SK-N-SH (cell line): Measurements from ENCODE around the gene RPIA. TPM values are rescaled to one million over a fixed set of nuclear protein-coding genes. Genes with fewer than 3 reads are reported as not detected.

Experiments
- CTCF ChIA-PET: fragments of 300-600, 350-600 bp; formaldehyde crosslinking; extraction: SDS; loops from one replicate; lab custom pipeline; 2021; lab: Yijun Ruan, JAX
- POLR2A ChIA-PET: fragments of 350-600 bp; sonication (Branson Sonifier 250); formaldehyde crosslinking; extraction: SDS; loops from one replicate; lab custom pipeline; 2020; ENCODE audit warnings: antibody characterized with exemption, inconsistent platforms; lab: Yijun Ruan, JAX
- DNase-seq: peaks from one replicate; pipeline ENCODE4 v3.0.0; 2012
- H2AFZ ChIP-seq: fragments of 200-600 bp; sonication (generic); 2 replicates; pipeline ENCODE4 v1.8.1; 2016; ENCODE audit warnings: antibody characterized with exemption, mild to moderate bottlenecking, low read depth
- H3F3A ChIP-seq: fragments of 200-600 bp; sonication (generic); replicated peaks from 2 replicates; pipeline ENCODE3; 2016; ENCODE audit warnings: antibody characterized with exemption, mild to moderate bottlenecking; ENCODE audit not compliant: insufficient read depth
- H3K27ac ChIP-seq, 2 experiments: fragments of 200-500 bp in 1 of 2; fragments of 200-600 bp in 1 of 2; sonication (Bioruptor generic) in 1 of 2; sonication (generic), shearing (Covaris generic) in 1 of 2; 2 replicates each; pipeline versions ENCODE4 v1.5.1 to v1.6.1; 2014 to 2016; ENCODE audit warnings: low read depth in 2 of 2, inconsistent platforms in 1 of 2, low read length in 1 of 2, mild to moderate bottlenecking in 1 of 2, mixed read lengths in 1 of 2
- H3K27me3 ChIP-seq: fragments of 200-600 bp; sonication (generic), shearing (Covaris generic); 2 replicates; pipeline ENCODE4 v1.6.1; 2016; ENCODE audit warnings: mixed run types; ENCODE audit not compliant: insufficient read depth
- H3K36me3 ChIP-seq, 2 experiments: fragments of 200-500 bp in 1 of 2; fragments of 200-600 bp in 1 of 2; sonication (Bioruptor generic) in 1 of 2; sonication (generic) in 1 of 2; replicated peaks in 1 of 2; 2 replicates each; pipeline versions ENCODE3 to v1.5.1; 2014 to 2016; ENCODE audit warnings: low read length in 1 of 2, mild to moderate bottlenecking in 1 of 2; ENCODE audit not compliant: insufficient read depth in 2 of 2, control insufficient read depth in 1 of 2
- H3K4me1 ChIP-seq, 2 experiments: fragments of 200-500 bp in 1 of 2; fragments of 200-600 bp in 1 of 2; sonication (Bioruptor generic) in 1 of 2; sonication (generic), shearing (Covaris generic) in 1 of 2; 2 replicates each; pipeline versions ENCODE4 v1.5.1 to v1.6.1; 2014 to 2016; ENCODE audit warnings: low read depth in 1 of 2, low read length in 1 of 2, mixed run types in 1 of 2; ENCODE audit not compliant: insufficient read depth in 2 of 2, control insufficient read depth in 1 of 2
- H3K4me2 ChIP-seq: fragments of 200-600 bp; sonication (generic), shearing (Covaris generic); 2 replicates; pipeline ENCODE4 v1.6.1; 2017; ENCODE audit warnings: mixed run types
- H3K4me3 ChIP-seq, 2 experiments: fragments of 200-500 bp in 1 of 2; fragments of 200-600 bp in 1 of 2; sonication (Bioruptor generic) in 1 of 2; sonication (generic), shearing (Covaris generic) in 1 of 2; 2 replicates each; pipeline versions ENCODE4 v1.5.1 to v1.8.1; 2014 to 2016; ENCODE audit warnings: low read depth in 2 of 2, inconsistent platforms in 1 of 2, low read length in 1 of 2, mild to moderate bottlenecking in 1 of 2, mixed read lengths in 1 of 2, moderate library complexity in 1 of 2
- H3K79me2 ChIP-seq: fragments of 200-600 bp; sonication (generic); 2 replicates; pipeline ENCODE4 v1.8.1; 2017; ENCODE audit warnings: mild to moderate bottlenecking; ENCODE audit not compliant: insufficient read depth
- H3K9ac ChIP-seq: fragments of 200-600 bp; sonication (generic); 2 replicates; pipeline ENCODE4 v1.6.1; 2017; ENCODE audit warnings: mixed run types
- H3K9me2 ChIP-seq: fragments of 200-600 bp; sonication (generic); 2 replicates; pipeline ENCODE4 v1.6.1; 2017; ENCODE audit warnings: mixed run types
- H3K9me3 ChIP-seq: fragments of 200-600 bp; sonication (generic); 2 replicates; pipeline ENCODE4 v1.6.1; 2017; ENCODE audit warnings: mixed run types, mild to moderate bottlenecking, moderate library complexity
- H4K20me1 ChIP-seq: fragments of 200-600 bp; sonication (generic); 2 replicates; pipeline ENCODE4 v1.6.1; 2017; ENCODE audit warnings: mild to moderate bottlenecking, mixed run types; ENCODE audit not compliant: insufficient read depth
- EP300 ChIP-seq, 2 experiments: IDR thresholded peaks; 2 replicates each; pipeline versions ENCODE4 v1.4.0 to v1.6.1; 2012; ENCODE audit warnings: borderline replicate concordance in 1 of 2, low read depth in 1 of 2, low read length in 1 of 2
- FOSL2 ChIP-seq: IDR thresholded peaks from 2 replicates; pipeline ENCODE4 v1.4.0; 2012; ENCODE audit warnings: low read depth, mild to moderate bottlenecking, moderate library complexity, borderline replicate concordance
- FOXJ3 ChIP-seq: sonication (generic); formaldehyde crosslinking; IDR thresholded peaks from 2 replicates; pipeline ENCODE4 v1.5.1; 2020; ENCODE audit warnings: mild to moderate bottlenecking, missing genetic modification reagents
- FOXM1 ChIP-seq: IDR thresholded peaks from 2 replicates; pipeline ENCODE4 v1.4.0; 2012; ENCODE audit warnings: low read depth, mild to moderate bottlenecking
- JUND ChIP-seq: IDR thresholded peaks from 2 replicates; pipeline ENCODE4 v1.4.0; 2012
- MEF2A ChIP-seq: IDR thresholded peaks from 2 replicates; pipeline ENCODE4 v1.4.0; 2012; ENCODE audit warnings: low read depth, borderline replicate concordance
- MXI1 ChIP-seq: IDR thresholded peaks from 2 replicates; pipeline ENCODE4 v1.6.1; 2012; ENCODE audit warnings: mild to moderate bottlenecking, low read depth, low read length, improper control_type of control experiment
- NFIC ChIP-seq: IDR thresholded peaks from 2 replicates; pipeline ENCODE4 v1.4.0; 2012; ENCODE audit warnings: borderline replicate concordance
- RAD21 ChIP-seq: IDR thresholded peaks from 2 replicates; pipeline ENCODE4 v1.6.1; 2012; ENCODE audit warnings: mild to moderate bottlenecking, low read length
- RFX5 ChIP-seq: IDR thresholded peaks from 2 replicates; pipeline ENCODE4 v1.6.1; 2012; ENCODE audit warnings: mild to moderate bottlenecking, improper control_type of control experiment, low read length
- SMC3 ChIP-seq: IDR thresholded peaks from 2 replicates; pipeline ENCODE4 v1.6.1; 2012; ENCODE audit warnings: low read depth, low read length, improper control_type of control experiment
- TAF1 ChIP-seq: IDR thresholded peaks from 2 replicates; pipeline ENCODE4 v1.6.1; 2012; ENCODE audit warnings: low read depth, mild to moderate bottlenecking, low read length, moderate library complexity, borderline replicate concordance
- TCF12 ChIP-seq: IDR thresholded peaks from 2 replicates; pipeline ENCODE4 v1.4.0; 2012
- TEAD4 ChIP-seq: IDR thresholded peaks from 2 replicates; pipeline ENCODE4 v1.4.0; 2012; ENCODE audit warnings: mild to moderate bottlenecking, borderline replicate concordance; ENCODE audit not compliant: insufficient read depth
- USF1 ChIP-seq: IDR thresholded peaks from 2 replicates; pipeline ENCODE4 v1.4.0; 2012; ENCODE audit warnings: low read depth, borderline replicate concordance
- WGBS: methylation state at CpG from one replicate; pipeline ENCODE4 v1.1.6; 2017; ENCODE audit warnings: low lambda C conversion rate; 5-methylcytosine and 5-hydroxymethylcytosine counted together
- polyA plus RNA-seq, 3 experiments: library from polyadenylated mRNA; depleted of rRNA; stranded (reverse); fragments of >200 nt; gene quantifications; 2 replicates each; pipeline ENCODE4 v1.2.3, GENCODE V29; 2012
- TF ChIP-seq, protein P1 (sequence below): fragments of 150-350 bp; IDR thresholded peaks from 2 replicates; pipeline ENCODE4 v1.6.1; 2017; ENCODE audit warnings: antibody characterized with exemption, low read length, low read depth, borderline replicate concordance
- TF ChIP-seq, protein P2 (sequence below): IDR thresholded peaks from 2 replicates; pipeline ENCODE4 v1.4.0; 2012; ENCODE audit warnings: low read depth

RPIA gene
- polyA plus RNA-seq, 1 of the 3 experiments (the other 2 are of a cell fraction), result 17.4 TPM

DNA sequence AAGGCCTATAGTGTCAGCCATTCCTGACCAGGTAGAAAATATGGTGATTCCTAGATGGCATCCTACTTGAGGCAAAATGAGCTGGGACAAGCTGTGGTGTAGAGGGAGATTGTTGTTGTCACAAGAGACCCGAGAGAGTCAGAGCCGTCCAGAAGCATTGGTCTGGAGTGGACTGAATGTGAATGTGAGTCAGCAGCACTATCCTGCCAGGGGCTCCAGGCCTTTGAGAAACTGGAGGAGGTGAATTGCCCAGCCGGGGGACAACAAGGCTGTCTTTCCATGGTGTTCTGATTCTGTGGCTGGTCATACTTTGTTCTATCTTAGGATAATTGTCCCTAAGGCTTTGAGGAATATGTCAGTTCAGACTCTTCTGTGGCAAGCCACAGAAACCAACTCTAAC is 34.8 kb upstream of the RPIA start:
- Histone ChIP-seq H4K20me1 (no peaks in the 10 kb centered on the region), H3K79me2 (no peaks in the 10 kb centered on the region), H3K36me3 (no peaks in the 10 kb centered on the region), H3K9me3 (no peaks in the 10 kb centered on the region), H3K9ac (no peak overlapping the region), H3K4me1 (peaks cover 0 to 19% of the 10 kb centered on the region in 2 experiments; a peak in 2 of 4 replicates), H3K9me2 (no peaks in the 10 kb centered on the region), H3K4me3 (no peak overlapping the region), H2AFZ (no peak overlapping the region), H3K27me3 (no peaks in the 10 kb centered on the region), H3F3A (peaks cover 37% of the 10 kb centered on the region), H3K27ac (peak overlapping the region in 1 of 2 experiments; percentile 88; a peak in 2 of 4 replicates), H3K4me2 (no peak overlapping the region)
- 89% methylated on average over 3 of the region's 3 CpGs for WGBS
- no peak for DNase-seq
- ChIA-PET CTCF (interaction anchor here (3.8 to 4.3 kb wide), 3 partner anchors 12 to 66 kb away, joined by 21 to 32 read pairs (median 26); no protein-coding TSS in a partner anchor), POLR2A (no interaction called here)
- TF ChIP-seq MEF2A (no peak), TAF1 (no peak), SMC3 (no peak), RFX5 (no peak), FOSL2 (no peak), USF1 (no peak), RAD21 (no peak)
- TF ChIP-seq, protein P1, sequence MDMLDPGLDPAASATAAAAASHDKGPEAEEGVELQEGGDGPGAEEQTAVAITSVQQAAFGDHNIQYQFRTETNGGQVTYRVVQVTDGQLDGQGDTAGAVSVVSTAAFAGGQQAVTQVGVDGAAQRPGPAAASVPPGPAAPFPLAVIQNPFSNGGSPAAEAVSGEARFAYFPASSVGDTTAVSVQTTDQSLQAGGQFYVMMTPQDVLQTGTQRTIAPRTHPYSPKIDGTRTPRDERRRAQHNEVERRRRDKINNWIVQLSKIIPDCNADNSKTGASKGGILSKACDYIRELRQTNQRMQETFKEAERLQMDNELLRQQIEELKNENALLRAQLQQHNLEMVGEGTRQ, result no peak

DNA sequence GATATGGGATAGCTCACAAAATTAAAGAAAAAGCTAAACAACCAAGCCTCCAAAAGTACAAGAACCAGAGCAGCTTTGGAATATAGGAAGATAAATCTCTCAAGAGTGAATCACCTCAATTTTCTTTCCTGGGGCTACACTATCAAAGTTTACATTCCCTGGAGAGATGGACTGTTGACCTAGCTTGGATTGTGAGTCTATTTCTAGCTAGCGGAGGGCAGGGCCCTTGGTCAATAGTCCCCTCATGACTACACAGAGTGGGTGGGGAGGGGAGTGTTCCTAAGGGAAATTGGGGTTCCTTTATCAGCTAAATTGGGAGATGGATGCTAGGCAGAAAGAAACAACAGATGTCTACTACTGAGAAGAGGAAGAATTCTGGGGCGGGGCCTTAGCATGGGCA is 34.3 kb upstream of the RPIA start:
- H3F3A ChIP-seq, result peaks cover 37% of the 10 kb centered on the region
- no peak overlapping the region for H3K9ac ChIP-seq
- no peaks in the 10 kb centered on the region for H3K27me3 ChIP-seq
- CTCF ChIA-PET, result interaction anchor here (3.8 to 4.3 kb wide), 3 partner anchors 12 to 66 kb away, joined by 21 to 32 read pairs (median 26); no protein-coding TSS in a partner anchor
- DNase-seq, result no peak
- no peak for TF ChIP-seq TCF12
- peak; percentile 16; the same call in 1 of the 2 replicates for TF ChIP-seq FOSL2
- no peak overlapping the region for H3K4me3 ChIP-seq
- H2AFZ ChIP-seq, result no peak overlapping the region
- POLR2A ChIA-PET, result no interaction called here
- H3K9me2 ChIP-seq, result no peaks in the 10 kb centered on the region
- H4K20me1 ChIP-seq, result no peaks in the 10 kb centered on the region
- H3K4me1 ChIP-seq, result peaks cover 0 to 19% of the 10 kb centered on the region in 2 experiments; a peak in 2 of 4 replicates
- peak overlapping the region in 1 of 2 experiments; percentile 88; a peak in 2 of 4 replicates for H3K27ac ChIP-seq
- H3K79me2 ChIP-seq, result no peaks in the 10 kb centered on the region
- H3K9me3 ChIP-seq, result no peaks in the 10 kb centered on the region
- H3K4me2 ChIP-seq, result no peak overlapping the region
- whole genome bisulfite sequencing, result 91% methylated on average over 2 of the region's 2 CpGs
- no peaks in the 10 kb centered on the region for H3K36me3 ChIP-seq

DNA sequence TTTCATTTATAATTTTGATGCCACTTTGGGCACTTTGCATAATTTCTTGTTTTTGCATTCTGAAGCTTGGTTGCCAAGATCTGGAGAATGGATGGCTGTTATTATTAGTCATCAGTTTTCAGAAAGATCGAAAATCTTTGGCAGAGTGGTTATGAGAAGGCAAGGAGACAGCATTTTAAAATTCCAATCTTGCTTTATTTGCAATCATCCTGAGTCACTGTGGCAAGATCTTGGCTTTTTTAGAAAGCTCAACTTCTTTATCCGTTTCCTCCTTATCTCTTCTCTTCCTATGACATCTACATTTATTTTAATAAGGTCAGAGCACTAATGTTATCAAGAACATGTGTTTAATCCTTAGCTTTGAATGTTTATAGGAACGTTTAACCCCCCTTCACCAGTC is 33.1 kb upstream of the RPIA start:
- Histone ChIP-seq H3K9ac (peak overlapping the region; percentile 18; the same call in 1 of the 2 replicates), H3K27ac (peak overlapping the region; percentile 68 to 88; a peak in 3 of 4 replicates), H3K9me3 (no peaks in the 10 kb centered on the region), H3K36me3 (no peaks in the 10 kb centered on the region), H3K4me1 (peaks cover 0 to 19% of the 10 kb centered on the region in 2 experiments; a peak in 2 of 4 replicates), H3K27me3 (no peaks in the 10 kb centered on the region), H3K4me2 (peak overlapping the region; percentile 50; the same call in 1 of the 2 replicates), H4K20me1 (no peaks in the 10 kb centered on the region), H3K79me2 (no peaks in the 10 kb centered on the region), H2AFZ (peak overlapping the region; percentile 67; the same call in 1 of the 2 replicates), H3K9me2 (no peaks in the 10 kb centered on the region), H3F3A (peaks cover 37% of the 10 kb centered on the region), H3K4me3 (no peak overlapping the region)
- ChIA-PET POLR2A (interaction anchor here (0.6 kb wide), 1 partner anchor 257 kb away, joined by 3 read pairs; no protein-coding TSS in a partner anchor), CTCF (interaction anchor here (1.4 to 4.3 kb wide), 5 partner anchors 11 to 82 kb away, joined by 3 to 32 read pairs (median 21); no protein-coding TSS in a partner anchor)
- WGBS, result 10% methylated on average over 3 of the region's 3 CpGs
- no peak for DNase-seq
- TF ChIP-seq JUND, result peak; percentile 59
- peak; percentile 66 for TF ChIP-seq TCF12
- peak; percentile 78; the same call in 1 of the 2 replicates for TF ChIP-seq FOSL2
- peak; percentile 74 for TF ChIP-seq NFIC
- TF ChIP-seq MXI1, result no peak
- TF ChIP-seq TEAD4, result peak; percentile 69; the same call in 1 of the 2 replicates
- TF ChIP-seq, protein P1, result no peak
- 0 out of 2 replicates have a peak, but pooled peaks have one; percentile 56 for TF ChIP-seq FOXM1
- TF ChIP-seq FOXJ3 (CRISPR knock-in tag), result no peak
- TF ChIP-seq EP300 (IDR thresholded peaks at IDR 0.05; ENCODE audit: borderline replicate concordance in 1 of 2, low read depth in 1 of 2, low read length in 1 of 2), result peak in 1 of 2 experiments; percentile 64; a peak in 1 of 4 replicates
- TF ChIP-seq, protein P2, sequence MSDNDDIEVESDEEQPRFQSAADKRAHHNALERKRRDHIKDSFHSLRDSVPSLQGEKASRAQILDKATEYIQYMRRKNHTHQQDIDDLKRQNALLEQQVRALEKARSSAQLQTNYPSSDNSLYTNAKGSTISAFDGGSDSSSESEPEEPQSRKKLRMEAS, result no peak
